Measurements from ENCODE around the gene RFTN1. TPM values are rescaled to one million over a fixed set of nuclear protein-coding genes. Genes with fewer than 3 reads are reported as not detected.

RFTN1 gene
- total and polyA plus RNA-seq, 7 donors: 10.9 to 26.4 (median 22.2) TPM

DNA sequence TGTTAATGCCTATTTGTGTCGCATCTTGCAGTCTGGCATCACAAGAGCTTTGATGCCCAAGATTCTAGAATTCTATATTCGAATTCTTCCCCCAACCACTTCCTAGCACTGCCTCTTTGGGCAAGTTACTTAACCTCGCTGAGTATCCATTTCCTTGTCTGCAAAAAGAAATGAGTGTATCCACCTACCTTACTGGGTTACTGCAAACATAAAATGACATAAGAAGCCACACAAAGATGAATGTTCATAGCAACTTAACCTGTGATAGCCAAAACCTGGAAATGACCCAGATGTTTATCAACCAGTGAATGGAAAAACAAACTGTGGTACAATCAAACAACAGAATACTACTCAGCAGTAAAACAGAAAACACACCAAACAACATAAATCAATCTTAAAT, 24.9 kb downstream of the RFTN1 start:
- no peaks in the 10 kb centered on the region for H3K36me3 ChIP-seq
- intact Hi-C loops (cut with DNase I): no loop called here
- H3K4me1 ChIP-seq: peaks cover 0 to 8% (median 2%) of the 10 kb centered on the region in 4 donors
- H3K9me3 ChIP-seq: no peaks in the 10 kb centered on the region
- no peak overlapping the region for H3K4me3 ChIP-seq
- H3K27ac ChIP-seq: peak overlapping the region in 1 of 4 donors; percentile 76
- DNase-seq: no peak
- no peaks in the 10 kb centered on the region for H3K27me3 ChIP-seq
- TF ChIP-seq POLR2AphosphoS5 (IDR thresholded peaks at IDR 0.05): no peak
- WGBS, 2 donors: 81% methylated on average over 3 of the region's 3 CpGs

DNA sequence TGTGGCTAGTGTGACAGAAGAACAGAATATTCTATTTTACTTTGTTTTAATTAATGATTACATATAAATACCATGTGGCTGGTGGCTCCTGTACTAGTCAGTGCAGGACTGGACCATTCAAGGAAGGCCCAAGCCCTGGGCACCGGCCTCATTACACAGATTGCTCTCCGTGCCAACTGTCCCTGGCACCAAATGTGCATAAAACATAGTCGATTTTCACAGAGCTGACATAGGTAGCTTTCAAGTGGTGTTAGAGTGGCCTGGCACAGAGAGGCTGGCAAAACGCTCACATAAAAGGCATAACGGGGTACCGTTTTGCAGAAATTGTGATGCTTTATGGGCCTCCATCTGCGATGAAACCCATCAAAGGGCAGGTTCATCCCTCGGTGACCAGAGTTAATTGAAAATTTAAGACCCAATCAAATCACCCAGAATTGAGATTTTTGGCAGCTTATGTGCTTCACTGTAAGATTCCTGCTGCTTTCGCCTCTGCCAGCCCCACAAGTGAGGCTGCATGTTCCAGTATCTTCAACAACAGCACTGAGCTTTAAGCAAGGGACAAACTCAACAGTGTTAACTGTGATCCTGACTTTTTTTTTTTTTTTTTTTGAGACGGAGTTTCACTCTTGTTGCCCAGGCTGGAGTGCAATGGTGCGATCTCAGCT, 25.9 kb downstream of the RFTN1 start:
- Histone ChIP-seq H3K27me3 (no peaks in the 10 kb centered on the region), H3K4me1 (peaks cover 0 to 14% (median 2%) of the 10 kb centered on the region in 4 donors), H3K27ac (no peak overlapping the region), H3K9me3 (no peaks in the 10 kb centered on the region), H3K36me3 (no peaks in the 10 kb centered on the region), H3K4me3 (no peak overlapping the region)
- TF ChIP-seq POLR2AphosphoS5 (IDR thresholded peaks at IDR 0.05): no peak
- no peak for DNase-seq
- intact Hi-C loops (cut with DNase I): no loop called here
- WGBS, 2 donors: 90 to 95% methylated on average over 11 of the region's 11 CpGs

DNA sequence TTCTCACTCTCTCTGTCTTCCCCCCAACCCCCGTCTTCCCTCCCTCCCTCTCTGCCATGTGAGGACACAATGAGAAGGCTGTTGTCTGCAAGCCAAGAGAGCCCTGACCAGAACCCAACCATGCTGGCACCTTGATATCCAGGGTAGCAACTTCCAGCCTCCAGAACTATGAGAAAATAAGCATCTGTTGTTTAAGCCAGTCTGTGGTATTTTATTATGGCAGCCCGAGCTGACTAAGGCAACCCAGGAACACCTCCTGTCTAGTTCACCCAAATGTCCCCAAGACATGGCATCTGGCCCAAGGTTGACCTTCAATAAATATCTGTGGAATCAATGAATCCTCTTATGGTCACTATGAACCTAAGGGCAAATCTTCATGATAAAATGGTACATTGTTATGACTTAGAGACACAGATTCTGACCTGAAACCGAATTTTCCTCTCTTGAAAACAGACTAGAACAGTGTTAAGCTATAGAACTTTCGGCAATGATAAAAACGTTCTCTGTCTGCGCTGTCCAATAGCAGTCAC, 26.5 kb downstream of the RFTN1 start:
- Histone ChIP-seq H3K27ac (no peak overlapping the region), H3K4me1 (peaks cover 0 to 14% (median 3%) of the 10 kb centered on the region in 4 donors), H3K9me3 (no peaks in the 10 kb centered on the region), H3K27me3 (no peaks in the 10 kb centered on the region), H3K4me3 (no peak overlapping the region), H3K36me3 (no peaks in the 10 kb centered on the region)
- 91 to 95% methylated on average over 6 of the region's 6 CpGs for WGBS, 2 donors
- intact Hi-C loops (cut with DNase I): no loop called here
- TF ChIP-seq POLR2AphosphoS5 (IDR thresholded peaks at IDR 0.05) (no peak), POLR2A (IDR thresholded peaks at IDR 0.05) (no peak), EP300 (IDR thresholded peaks at IDR 0.05) (no peak)
- TF ChIP-seq, protein P1, sequence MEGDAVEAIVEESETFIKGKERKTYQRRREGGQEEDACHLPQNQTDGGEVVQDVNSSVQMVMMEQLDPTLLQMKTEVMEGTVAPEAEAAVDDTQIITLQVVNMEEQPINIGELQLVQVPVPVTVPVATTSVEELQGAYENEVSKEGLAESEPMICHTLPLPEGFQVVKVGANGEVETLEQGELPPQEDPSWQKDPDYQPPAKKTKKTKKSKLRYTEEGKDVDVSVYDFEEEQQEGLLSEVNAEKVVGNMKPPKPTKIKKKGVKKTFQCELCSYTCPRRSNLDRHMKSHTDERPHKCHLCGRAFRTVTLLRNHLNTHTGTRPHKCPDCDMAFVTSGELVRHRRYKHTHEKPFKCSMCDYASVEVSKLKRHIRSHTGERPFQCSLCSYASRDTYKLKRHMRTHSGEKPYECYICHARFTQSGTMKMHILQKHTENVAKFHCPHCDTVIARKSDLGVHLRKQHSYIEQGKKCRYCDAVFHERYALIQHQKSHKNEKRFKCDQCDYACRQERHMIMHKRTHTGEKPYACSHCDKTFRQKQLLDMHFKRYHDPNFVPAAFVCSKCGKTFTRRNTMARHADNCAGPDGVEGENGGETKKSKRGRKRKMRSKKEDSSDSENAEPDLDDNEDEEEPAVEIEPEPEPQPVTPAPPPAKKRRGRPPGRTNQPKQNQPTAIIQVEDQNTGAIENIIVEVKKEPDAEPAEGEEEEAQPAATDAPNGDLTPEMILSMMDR (IDR thresholded peaks at IDR 0.05): no peak
- DNase-seq: no peak

DNA sequence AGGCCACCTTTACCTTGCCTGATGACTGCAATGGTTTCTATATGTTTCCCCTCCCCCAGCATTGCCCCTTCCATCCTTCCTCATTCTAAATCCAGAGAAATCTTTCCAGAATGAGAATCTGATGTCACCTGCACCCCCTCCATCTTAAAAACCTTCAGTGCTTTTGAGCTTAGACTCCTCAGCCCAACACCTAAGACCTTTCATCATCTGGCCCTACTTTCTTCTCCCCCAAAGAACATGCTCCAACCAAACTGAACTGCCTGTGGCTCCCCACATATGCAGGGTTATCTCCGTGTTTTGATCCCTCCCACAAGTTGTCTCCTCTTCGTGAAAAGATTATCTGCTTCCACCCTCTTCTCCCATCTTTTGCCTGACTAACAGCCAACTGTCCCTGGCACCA, 27.3 kb downstream of the RFTN1 start:
- Histone ChIP-seq H3K4me1 (peaks cover 0 to 22% (median 8%) of the 10 kb centered on the region in 4 donors), H3K9me3 (no peaks in the 10 kb centered on the region), H3K36me3 (no peaks in the 10 kb centered on the region), H3K27ac (peak overlapping the region in 1 of 4 donors; percentile 60), H3K27me3 (no peaks in the 10 kb centered on the region), H3K4me3 (no peak overlapping the region)
- TF ChIP-seq POLR2A (IDR thresholded peaks at IDR 0.05) (no peak), POLR2AphosphoS5 (IDR thresholded peaks at IDR 0.05) (no peak), EP300 (IDR thresholded peaks at IDR 0.05) (no peak)
- TF ChIP-seq, protein P1 (IDR thresholded peaks at IDR 0.05): no peak
- 89 to 90% methylated on average over 2 of the region's 2 CpGs for WGBS, 2 donors
- no peak for DNase-seq
- intact Hi-C loops (cut with DNase I): no loop called here

DNA sequence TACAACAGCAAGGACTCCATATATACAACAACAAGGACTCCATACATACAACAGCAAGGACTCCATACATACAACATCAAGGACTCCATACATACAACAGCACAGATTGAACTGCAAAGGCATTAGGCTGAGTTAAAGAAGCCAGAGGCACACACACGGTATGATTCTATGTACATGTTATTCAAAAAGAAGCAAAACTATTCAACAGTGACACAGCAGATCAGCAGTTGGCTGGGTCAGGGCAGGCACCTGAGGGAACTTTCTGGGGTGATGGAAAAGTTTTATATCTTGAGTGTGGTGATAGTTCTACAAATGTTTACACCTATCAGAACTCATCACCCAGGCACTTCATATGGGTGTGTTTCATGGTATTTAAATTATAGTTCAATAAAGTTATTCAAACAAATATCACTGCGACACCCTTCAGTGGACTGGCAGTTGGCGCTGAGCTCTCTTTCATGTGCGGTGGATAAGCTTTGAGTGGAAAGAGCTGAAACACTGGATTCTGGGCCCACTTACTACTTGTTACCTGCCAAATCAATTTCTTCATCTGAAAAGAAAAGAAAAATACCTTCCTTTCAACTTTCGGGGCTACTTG, 28.0 kb downstream of the RFTN1 start:
- Histone ChIP-seq H3K9me3 (no peaks in the 10 kb centered on the region), H3K36me3 (no peaks in the 10 kb centered on the region), H3K27me3 (no peaks in the 10 kb centered on the region), H3K27ac (peak overlapping the region in 2 of 4 donors; percentile 46 to 60), H3K4me3 (no peak overlapping the region), H3K4me1 (peaks cover 0 to 30% (median 10%) of the 10 kb centered on the region in 4 donors)
- WGBS, 2 donors: 17 to 65% methylated on average over 5 of the region's 5 CpGs
- TF ChIP-seq, protein P1 (IDR thresholded peaks at IDR 0.05): no peak
- TF ChIP-seq POLR2AphosphoS5 (IDR thresholded peaks at IDR 0.05): no peak
- no peak for TF ChIP-seq POLR2A (IDR thresholded peaks at IDR 0.05)
- no peak for TF ChIP-seq EP300 (IDR thresholded peaks at IDR 0.05)
- intact Hi-C loops (cut with DNase I): no loop called here
- no peak for DNase-seq

All from sigmoid colon (tissue), 7 donors.